ENCODE measurements around the gene PRPF40A.

Gene PRPF40A

DNA sequence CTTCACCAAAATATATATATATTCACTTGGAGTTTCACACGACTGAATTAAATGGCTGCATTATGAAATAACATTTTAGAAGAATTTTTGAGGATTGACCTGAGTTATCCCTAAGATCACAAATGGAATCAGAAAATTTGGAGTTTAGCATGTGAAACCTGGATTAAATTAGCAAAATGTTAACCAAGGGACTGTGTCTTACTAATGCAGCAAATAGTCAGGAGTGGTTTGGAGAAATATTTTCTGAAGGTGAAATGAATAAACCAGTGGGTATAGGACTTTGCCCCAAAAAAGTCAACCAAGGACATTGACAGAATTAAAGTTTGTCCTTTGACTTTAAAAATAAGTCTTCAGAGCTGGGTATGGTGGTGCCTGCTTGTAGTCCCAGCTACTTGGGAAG lies 111.2 kb downstream of the PRPF40A start:
- DNase-seq (ENCODE audit: low read depth): no peak
- no peak overlapping the region for H3K4me3 ChIP-seq (replicated peaks; ENCODE audit: low read depth, low read length)
- TF ChIP-seq, protein P1, sequence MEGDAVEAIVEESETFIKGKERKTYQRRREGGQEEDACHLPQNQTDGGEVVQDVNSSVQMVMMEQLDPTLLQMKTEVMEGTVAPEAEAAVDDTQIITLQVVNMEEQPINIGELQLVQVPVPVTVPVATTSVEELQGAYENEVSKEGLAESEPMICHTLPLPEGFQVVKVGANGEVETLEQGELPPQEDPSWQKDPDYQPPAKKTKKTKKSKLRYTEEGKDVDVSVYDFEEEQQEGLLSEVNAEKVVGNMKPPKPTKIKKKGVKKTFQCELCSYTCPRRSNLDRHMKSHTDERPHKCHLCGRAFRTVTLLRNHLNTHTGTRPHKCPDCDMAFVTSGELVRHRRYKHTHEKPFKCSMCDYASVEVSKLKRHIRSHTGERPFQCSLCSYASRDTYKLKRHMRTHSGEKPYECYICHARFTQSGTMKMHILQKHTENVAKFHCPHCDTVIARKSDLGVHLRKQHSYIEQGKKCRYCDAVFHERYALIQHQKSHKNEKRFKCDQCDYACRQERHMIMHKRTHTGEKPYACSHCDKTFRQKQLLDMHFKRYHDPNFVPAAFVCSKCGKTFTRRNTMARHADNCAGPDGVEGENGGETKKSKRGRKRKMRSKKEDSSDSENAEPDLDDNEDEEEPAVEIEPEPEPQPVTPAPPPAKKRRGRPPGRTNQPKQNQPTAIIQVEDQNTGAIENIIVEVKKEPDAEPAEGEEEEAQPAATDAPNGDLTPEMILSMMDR (IDR thresholded peaks at IDR 0.05; ENCODE audit: low read length, missing control alignments): no peak

DNA sequence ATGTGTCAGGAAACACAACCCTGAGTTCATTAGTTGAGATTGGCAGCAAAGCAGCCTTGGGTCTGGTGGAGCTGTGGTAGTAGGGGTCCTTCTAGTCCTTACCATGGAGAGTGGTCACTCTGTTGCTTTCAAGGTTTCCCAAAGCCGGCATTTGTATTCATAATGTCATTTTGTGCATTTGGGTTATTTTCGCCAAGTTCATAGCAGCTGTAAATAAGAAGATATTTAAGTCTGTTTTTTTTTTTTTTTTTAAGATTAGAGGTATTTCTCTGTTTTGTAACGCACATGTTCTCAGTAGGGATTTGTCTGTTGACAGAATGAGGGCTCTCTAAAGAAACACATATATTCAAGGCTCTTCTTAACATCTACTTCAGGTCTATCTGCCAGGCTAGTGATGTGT lies 114.1 kb downstream of the PRPF40A start:
- DNase-seq (ENCODE audit: low read depth): no peak
- no peak overlapping the region for H3K4me3 ChIP-seq (replicated peaks; ENCODE audit: low read depth, low read length)
- TF ChIP-seq, protein P1 (IDR thresholded peaks at IDR 0.05; ENCODE audit: low read length, missing control alignments): no peak

DNA sequence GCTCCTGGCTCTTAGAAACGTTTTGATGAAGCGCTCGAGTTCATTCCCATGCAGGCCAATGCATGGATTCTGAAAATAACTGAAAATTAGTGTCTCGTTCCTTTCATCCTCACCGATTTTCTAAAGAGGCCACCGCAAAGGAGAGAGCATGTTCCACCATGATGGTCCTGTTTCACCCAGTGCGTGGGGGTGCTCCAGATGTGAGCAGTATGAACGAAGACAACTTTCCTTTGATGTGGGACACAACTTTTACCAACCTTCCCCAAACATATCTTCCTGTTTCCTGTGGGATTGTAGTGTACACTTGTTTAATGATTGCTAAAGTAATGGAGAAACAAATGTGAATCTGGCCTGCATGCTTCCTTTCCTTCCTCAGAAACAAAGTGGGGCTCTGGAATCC lies 114.5 kb downstream of the PRPF40A start:
- no peak overlapping the region for H3K4me3 ChIP-seq (replicated peaks; ENCODE audit: low read depth, low read length)
- DNase-seq (ENCODE audit: low read depth): no peak
- TF ChIP-seq, protein P1 (IDR thresholded peaks at IDR 0.05; ENCODE audit: low read length, missing control alignments): no peak

Measured in fibroblast of pulmonary artery (primary cell).